Body of pancreas (tissue), 4 donors: ENCODE data around the gene ACRBP. TPM values are rescaled to one million over a fixed set of nuclear protein-coding genes. Genes with fewer than 3 reads are reported as not detected.

Source experiments
- ATAC-seq: fragments of 150-250 bp; one replicate; pipeline ENCODE4 v1.9.1; 2016
- DNase-seq, 4 donors: peaks; one replicate each; pipeline ENCODE4 v3.0.0-alpha.2; 2019
- H3K27ac ChIP-seq, 4 donors: fragments of 200-600 bp; sonication (generic); 1 replicate in 3 of 4; 2 replicates in 1 of 4; pipeline versions ENCODE4 v1.5.1 to v1.6.1; 2016 to 2019; ENCODE audit warnings: mild to moderate bottlenecking in 1 of 4, mixed read lengths in 1 of 4, moderate library complexity in 1 of 4
- H3K27me3 ChIP-seq, 2 donors: fragments of 200-600 bp; sonication (generic); one replicate each; pipeline ENCODE4 v1.6.0; 2016; ENCODE audit warnings: mild to moderate bottlenecking in 1 of 2
- H3K36me3 ChIP-seq, 2 donors: fragments of 200-600 bp; sonication (generic); replicated peaks in 1 of 2; 2 replicates each; pipeline ENCODE4 v1.5.1; 2016; ENCODE audit warnings: low read depth in 2 of 2; ENCODE audit not compliant: insufficient read depth in 1 of 2
- H3K4me1 ChIP-seq: fragments of 200-600 bp; sonication (generic); one replicate; pipeline ENCODE4 v1.6.0; 2016
- H3K4me3 ChIP-seq, 2 donors: fragments of 200-600 bp; sonication (generic); 1 replicate in 1 of 2; 2 replicates in 1 of 2; pipeline ENCODE4 v1.5.1; 2016 to 2019
- H3K9me3 ChIP-seq, 3 donors: fragments of 200-600 bp; sonication (generic); 1 replicate in 2 of 3; 2 replicates in 1 of 3; pipeline ENCODE4 v1.5.1; 2016
- POLR2A ChIP-seq, 3 donors: fragments of 450-650 bp; IDR thresholded peaks; one replicate each; pipeline ENCODE4 v1.6.1; 2016; ENCODE audit warnings: antibody characterized with exemption in 3 of 3, mild to moderate bottlenecking in 2 of 3
- WGBS, 2 donors: methylation state at CpG; one replicate each; pipeline ENCODE4 v1.1.5; 2017; 5-methylcytosine and 5-hydroxymethylcytosine counted together
- intact Hi-C: fragments of 100-400 bp; cut with DNase I; formaldehyde crosslinking; loops from one replicate; pipeline ENCODE4 v1.15.1; 2023
- total RNA-seq, 2 donors: library from RNA; depleted of rRNA; stranded (reverse); fragments of >200 nt; gene quantifications; one replicate each; pipeline ENCODE4 v1.1.0, GENCODE V29; 2016
- TF ChIP-seq, protein P1 (sequence below), 7 experiments: fragments of 450-650 bp in 4 of 7; fragments of 200-600 bp in 3 of 7; sonication (generic) in 3 of 7; IDR thresholded peaks; one replicate each; pipeline ENCODE4 v1.5.1; 2016 to 2019; ENCODE audit warnings: antibody characterized with exemption in 7 of 7

The ACRBP gene
- total RNA-seq, 2 donors from 2014 or later: 0.78 to 5.9 TPM

DNA sequence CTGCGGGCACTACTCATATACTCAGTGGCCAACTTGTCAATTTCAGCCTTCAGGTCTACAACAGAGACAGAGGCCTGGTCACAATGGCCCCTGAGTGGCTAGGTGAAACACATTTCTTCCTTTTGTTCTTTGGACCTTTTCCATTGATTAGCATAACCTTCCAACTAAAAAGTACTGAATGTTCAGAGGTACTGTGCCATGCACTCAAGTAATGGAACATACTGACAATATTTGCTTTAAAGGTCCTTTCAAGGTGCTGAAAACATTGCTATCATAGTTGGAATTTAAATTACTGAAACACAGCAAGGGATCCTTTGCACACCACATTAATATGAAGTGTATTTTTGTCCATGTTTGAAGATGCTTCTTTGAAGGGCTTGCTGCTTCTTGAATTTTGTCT is 6.1 kb upstream of the ACRBP start:
- peaks cover 9 to 21% of the 10 kb centered on the region in 2 donors for H3K36me3 ChIP-seq
- no peak overlapping the region for H3K27ac ChIP-seq
- WGBS, 2 donors: 100% methylated on average over 1 of the region's 1 CpG
- H3K9me3 ChIP-seq: no peaks in the 10 kb centered on the region
- intact Hi-C loops: no loop called here
- DNase-seq (no peak), ATAC-seq (no peak)
- TF ChIP-seq, protein P1, sequence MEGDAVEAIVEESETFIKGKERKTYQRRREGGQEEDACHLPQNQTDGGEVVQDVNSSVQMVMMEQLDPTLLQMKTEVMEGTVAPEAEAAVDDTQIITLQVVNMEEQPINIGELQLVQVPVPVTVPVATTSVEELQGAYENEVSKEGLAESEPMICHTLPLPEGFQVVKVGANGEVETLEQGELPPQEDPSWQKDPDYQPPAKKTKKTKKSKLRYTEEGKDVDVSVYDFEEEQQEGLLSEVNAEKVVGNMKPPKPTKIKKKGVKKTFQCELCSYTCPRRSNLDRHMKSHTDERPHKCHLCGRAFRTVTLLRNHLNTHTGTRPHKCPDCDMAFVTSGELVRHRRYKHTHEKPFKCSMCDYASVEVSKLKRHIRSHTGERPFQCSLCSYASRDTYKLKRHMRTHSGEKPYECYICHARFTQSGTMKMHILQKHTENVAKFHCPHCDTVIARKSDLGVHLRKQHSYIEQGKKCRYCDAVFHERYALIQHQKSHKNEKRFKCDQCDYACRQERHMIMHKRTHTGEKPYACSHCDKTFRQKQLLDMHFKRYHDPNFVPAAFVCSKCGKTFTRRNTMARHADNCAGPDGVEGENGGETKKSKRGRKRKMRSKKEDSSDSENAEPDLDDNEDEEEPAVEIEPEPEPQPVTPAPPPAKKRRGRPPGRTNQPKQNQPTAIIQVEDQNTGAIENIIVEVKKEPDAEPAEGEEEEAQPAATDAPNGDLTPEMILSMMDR (IDR thresholded peaks at IDR 0.05): no peak
- TF ChIP-seq POLR2A (IDR thresholded peaks at IDR 0.05): no peak
- no peaks in the 10 kb centered on the region for H3K4me1 ChIP-seq
- no peaks in the 10 kb centered on the region for H3K27me3 ChIP-seq
- H3K4me3 ChIP-seq: no peak overlapping the region

GRCh38 chr12:6652391-6652790 is 5.2 kb upstream of the ACRBP start:
- Histone ChIP-seq H3K36me3 (peaks cover 9 to 21% of the 10 kb centered on the region in 2 donors), H3K27ac (no peak overlapping the region), H3K4me3 (no peak overlapping the region), H3K4me1 (peaks cover 4% of the 10 kb centered on the region), H3K27me3 (no peaks in the 10 kb centered on the region), H3K9me3 (no peaks in the 10 kb centered on the region)
- no peak for DNase-seq
- intact Hi-C loops: no loop called here
- no peak for ATAC-seq
- no peak for TF ChIP-seq POLR2A (IDR thresholded peaks at IDR 0.05)
- TF ChIP-seq, protein P1 (IDR thresholded peaks at IDR 0.05): no peak
- 87 to 90% methylated on average over 11 to 12 of the region's 12 CpGs for WGBS, 2 donors

- DNase-seq (no peak), ATAC-seq (no peak)
- H3K27me3 ChIP-seq: no peaks in the 10 kb centered on the region
- peaks cover 10% of the 10 kb centered on the region for H3K4me1 ChIP-seq
- H3K27ac ChIP-seq: no peak overlapping the region
- 87 to 89% methylated on average over 6 to 8 of the region's 8 CpGs for WGBS, 2 donors
- no peak overlapping the region for H3K4me3 ChIP-seq
- intact Hi-C loops: no loop called here
- H3K36me3 ChIP-seq: peaks cover 8 to 20% of the 10 kb centered on the region in 2 donors
- no peak for TF ChIP-seq POLR2A (IDR thresholded peaks at IDR 0.05)
- TF ChIP-seq, protein P1 (IDR thresholded peaks at IDR 0.05): no peak
- H3K9me3 ChIP-seq: no peaks in the 10 kb centered on the region
These were observed 3.6 kb upstream of the ACRBP start for GRCh38 chr12:6650832-6651231.

DNA sequence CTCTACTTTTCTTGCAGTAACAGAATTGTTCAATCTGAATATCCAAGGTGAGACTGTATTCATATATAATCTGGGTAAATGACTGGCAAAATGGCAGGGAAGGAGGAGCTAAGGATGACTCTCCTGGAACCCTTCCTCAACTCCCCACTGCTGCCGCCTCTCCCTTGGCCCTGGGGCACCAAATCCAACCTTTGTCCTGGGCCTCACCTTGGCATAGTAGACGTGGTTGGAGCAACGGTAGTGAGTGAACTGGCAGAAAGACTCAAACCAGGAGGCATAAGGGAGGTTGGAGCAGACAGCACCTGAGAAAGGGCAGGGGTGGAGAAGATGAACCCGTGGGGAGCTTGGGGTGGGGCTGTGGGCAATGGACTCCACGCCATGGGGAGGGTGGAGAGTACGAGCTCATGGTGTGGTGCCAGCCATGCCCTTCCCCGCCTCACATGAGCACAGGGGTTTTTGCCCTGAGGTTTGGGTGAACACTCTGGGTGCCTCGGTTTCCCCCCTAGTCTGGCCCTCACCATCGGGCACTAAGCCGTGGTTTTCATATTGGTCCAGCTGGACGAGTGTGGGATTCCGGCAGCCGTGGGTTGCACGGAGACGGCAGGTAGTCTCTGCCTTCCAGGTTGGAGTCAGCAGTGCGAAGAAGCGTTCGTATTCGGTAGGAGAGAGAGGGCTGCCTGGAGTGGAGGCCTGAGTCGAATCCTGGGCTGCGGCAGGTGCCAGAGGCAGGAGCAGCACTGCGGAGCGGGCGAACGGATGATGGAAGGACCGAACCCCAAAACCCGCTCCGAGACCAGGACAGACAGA is 753 bp downstream of the ACRBP start:
- H3K36me3 ChIP-seq: peaks cover 0 to 11% of the 10 kb centered on the region in 2 donors
- peak overlapping the region in 1 of 4 donors; percentile 46 for H3K27ac ChIP-seq
- TF ChIP-seq, protein P1 (IDR thresholded peaks at IDR 0.05): no peak
- no peak for TF ChIP-seq POLR2A (IDR thresholded peaks at IDR 0.05)
- ATAC-seq (peak; percentile 19), DNase-seq (no peak)
- 48 to 60% methylated on average over 26 to 28 of the region's 28 CpGs for WGBS, 2 donors
- no peaks in the 10 kb centered on the region for H3K27me3 ChIP-seq
- H3K4me1 ChIP-seq: peaks cover 10% of the 10 kb centered on the region
- H3K4me3 ChIP-seq: peak overlapping the region in 1 of 2 donors; percentile 24
- intact Hi-C loops: no loop called here
- H3K9me3 ChIP-seq: no peaks in the 10 kb centered on the region

DNA sequence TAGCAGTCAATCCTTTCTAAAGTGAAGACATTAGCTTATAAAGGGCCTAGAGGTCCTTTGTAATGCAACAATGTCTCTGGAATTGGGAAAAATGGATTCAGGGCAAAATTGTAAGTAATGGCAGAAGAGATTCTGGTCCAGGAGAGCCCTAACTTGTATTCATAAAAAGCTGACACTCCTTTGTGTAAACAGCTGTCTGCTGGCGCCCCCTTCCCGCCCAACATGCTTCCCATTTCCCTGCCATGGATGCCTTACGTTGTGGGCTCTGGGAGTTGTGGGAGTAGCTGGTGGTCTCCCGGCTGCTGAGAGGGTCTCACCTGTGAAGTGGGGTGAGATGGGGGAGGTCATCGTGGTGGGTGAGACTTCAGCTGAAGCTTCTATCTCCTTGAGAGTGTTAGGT is 2.3 kb downstream of the ACRBP start:
- ATAC-seq (no peak), DNase-seq (peak in 1 of 4 donors; percentile 25)
- H3K9me3 ChIP-seq: no peaks in the 10 kb centered on the region
- 34 to 37% methylated on average over 5 of the region's 5 CpGs for WGBS, 2 donors
- no peak overlapping the region for H3K4me3 ChIP-seq
- intact Hi-C loops: no loop called here
- H3K27me3 ChIP-seq: no peaks in the 10 kb centered on the region
- peaks cover 10% of the 10 kb centered on the region for H3K4me1 ChIP-seq
- H3K27ac ChIP-seq: peak overlapping the region in 1 of 4 donors; percentile 57
- H3K36me3 ChIP-seq: no peaks in the 10 kb centered on the region
- TF ChIP-seq, protein P1 (IDR thresholded peaks at IDR 0.05): no peak
- TF ChIP-seq POLR2A (IDR thresholded peaks at IDR 0.05): no peak
